ENCODE measurements around the gene COL4A6.

COL4A6 gene

DNA sequence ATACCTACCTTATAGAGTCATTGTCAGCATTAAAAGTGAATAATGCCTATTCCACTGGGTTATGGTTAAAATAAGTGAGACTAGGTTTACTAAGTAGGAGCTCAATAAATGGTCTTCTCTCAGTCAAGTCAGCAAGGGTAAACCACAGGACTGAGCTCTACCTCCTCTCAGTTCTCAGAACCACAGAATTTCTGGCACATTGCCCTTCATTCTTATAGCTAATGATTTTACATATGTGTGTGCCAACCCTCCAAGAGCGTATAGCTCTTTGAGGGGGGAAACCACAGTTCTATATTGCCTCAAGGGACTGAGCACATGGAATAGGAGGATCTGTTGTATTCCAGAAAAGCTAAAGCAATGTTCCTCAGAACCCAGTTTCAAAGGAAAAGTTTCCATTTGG lies 221.8 kb downstream of the COL4A6 start:
- no peak for DNase-seq

DNA sequence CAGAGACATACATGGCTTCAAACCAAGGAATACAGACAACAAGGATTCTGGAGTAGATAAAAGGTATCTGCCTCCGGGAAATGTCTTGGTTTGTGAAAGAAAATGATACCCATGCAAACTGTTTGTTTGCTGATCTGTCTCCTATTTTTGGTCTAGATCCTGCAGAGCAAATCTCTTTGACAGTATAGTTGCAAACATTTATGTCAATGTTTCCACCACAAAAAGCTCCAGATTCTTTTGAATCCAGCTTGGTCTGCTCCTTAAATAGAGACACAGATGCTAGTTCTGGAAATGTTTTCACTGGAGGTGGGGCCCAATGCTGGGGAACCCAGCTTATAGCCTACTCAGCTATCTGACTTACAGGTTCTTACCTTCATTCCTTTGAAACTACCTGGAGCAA lies 226.9 kb downstream of the COL4A6 start:
- no peak for DNase-seq

DNA sequence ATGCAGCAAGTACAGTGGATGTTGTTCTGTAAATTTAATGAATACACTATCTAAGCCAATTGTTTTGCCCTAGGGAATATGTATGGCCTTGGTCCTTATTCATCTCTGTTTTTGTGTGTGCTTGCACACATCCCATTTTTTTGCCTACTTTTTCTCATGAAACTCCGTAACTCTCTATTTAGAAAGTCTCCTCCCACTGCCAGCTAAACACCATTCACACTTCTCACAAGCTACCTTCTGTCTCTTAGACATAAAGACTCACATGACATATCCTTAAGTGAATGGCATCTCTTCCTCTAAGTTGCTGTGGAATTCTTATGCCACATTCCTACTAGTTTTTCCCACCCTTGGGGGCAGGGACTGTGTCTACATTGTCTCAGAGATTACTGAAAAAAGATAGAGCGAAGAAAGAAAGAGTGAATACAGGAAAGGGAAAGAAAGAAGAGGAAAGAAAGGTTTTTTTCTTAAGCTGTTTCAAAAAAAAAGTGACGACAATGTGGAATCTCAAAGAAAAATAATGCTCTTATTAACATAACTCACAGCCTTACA lies 229.1 kb downstream of the COL4A6 start:
- DNase-seq: no peak

DNA sequence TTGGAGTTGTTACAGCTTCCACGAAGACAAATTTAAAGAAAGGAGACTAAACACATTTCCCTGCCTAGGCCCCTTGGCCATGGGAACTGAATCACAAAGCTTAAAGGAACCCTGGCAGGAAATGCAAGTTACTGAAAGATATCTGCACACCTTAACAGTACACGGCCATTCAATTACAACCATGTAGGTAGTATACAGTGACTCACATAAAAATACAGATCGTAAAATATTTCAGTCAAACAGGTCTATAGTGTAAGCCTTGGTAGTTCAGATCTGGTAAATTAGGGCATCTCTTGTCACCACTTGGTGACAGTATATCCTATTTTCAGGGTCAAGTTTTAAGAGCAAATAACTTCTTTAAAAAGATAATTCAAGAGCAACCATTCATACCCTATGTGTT lies 234.7 kb downstream of the COL4A6 start:
- no peak for DNase-seq

GRCh38 chrX:108199691-108200090 lies 238.5 kb downstream of the COL4A6 start:
- DNase-seq: peak in 1 of 2 donors; percentile 11

GRCh38 chrX:108199041-108199440 lies 239.2 kb downstream of the COL4A6 start:
- DNase-seq: no peak

DNA sequence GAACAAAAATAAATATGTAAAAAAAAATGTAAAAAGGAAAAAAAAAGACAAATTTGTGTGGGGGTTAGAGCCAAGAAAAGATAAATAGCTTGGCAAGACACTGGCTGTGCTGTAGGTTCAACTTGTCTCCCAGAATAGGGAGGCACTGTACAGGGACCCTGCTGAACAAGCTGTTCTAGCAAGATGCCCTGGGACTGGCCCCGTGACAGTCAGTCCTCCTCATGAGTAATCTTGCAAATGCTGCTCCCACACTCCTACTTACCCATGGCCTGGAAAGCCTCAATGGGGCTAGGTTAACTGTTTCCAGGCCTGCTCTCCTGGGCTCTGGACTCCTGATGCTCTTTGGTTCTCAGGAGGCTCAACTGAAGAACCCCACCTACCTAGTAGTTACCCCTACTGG lies 239.8 kb downstream of the COL4A6 start:
- DNase-seq: no peak

- DNase-seq: no peak
These were observed 251.4 kb downstream of the COL4A6 start for GRCh38 chrX:108186811-108187210.

DNA sequence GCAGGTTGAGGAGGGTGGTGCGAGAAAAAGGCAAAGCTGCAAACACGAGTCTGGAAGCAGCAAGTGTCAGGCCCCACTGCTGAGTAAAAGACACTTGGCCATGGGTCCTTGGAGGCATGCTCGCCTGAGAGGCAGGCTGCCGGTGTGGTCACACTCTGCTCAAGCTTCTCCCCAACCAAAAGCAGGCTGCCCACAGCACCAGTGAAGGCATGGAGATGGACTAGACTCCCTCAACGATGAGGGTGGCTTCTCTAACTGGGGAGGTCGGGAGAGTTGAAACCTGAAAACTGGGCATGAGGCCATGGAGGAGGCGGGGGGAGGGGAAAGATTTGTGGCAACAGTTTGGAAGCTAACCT lies 260.1 kb downstream of the COL4A6 start:
- no peak for DNase-seq

DNA sequence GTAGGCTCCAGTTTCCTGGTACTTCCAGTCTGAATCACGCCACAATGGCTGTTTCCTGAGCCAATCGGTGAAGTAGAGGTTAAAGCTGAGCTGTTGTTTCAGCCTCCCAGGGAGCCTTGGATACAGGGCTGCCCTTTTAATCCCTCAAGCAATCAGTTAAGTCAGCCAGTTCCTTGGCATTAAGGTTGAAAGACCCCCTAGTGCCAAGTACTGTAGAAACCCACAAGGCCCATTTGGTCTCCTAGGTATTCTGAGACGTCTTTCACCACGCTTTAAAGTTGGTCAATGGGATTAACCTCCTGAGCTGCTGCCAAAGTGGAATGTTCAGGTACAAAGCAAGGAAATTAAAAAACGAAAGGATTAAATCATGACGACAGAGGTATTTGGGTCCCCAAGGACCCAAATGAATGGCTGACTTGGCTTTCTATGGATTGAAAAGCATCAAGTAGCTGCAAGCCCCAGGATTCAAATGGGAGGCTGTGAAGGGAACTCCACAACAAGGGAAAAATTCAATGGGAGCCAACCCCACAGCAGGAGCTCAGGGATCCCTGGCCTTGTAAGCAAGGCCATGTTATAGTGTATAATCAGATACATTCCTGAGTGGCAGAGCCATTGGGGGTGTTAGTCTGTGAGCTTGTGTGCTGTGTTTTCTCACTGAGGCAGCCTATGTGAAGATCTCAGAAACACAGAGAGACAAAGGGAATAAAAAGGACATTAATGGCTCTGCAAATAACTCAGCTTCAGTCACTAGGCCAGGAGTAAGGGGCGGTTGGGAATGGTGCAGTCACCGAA lies 260.7 kb downstream of the COL4A6 start:
- DNase-seq: no peak

GRCh38 chrX:108173874-108174273 lies 264.3 kb downstream of the COL4A6 start:
- DNase-seq: no peak

- DNase-seq: no peak
These were observed 266.6 kb downstream of the COL4A6 start for GRCh38 chrX:108171671-108172070.

DNA sequence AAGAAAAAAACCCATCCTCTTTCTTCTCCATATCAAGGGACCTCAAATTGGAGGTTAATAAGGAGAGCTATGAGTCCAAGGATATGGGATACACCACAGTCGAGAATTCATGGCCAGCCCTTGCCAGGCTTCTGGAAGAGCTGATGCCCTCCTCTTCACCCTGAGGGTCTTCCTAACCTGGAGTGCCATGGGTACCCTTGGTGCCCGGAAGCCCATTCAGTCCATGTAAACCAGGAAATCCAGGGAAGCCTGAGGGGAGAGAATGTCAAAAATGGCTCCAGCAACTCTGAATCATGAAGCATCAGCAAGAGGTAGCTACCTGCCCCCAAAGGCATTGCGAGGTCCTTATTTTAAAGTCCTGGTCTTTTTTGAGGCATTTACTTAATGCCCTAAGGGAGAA lies 268.5 kb downstream of the COL4A6 start:
- DNase-seq: no peak

- DNase-seq: no peak
These were observed 269.1 kb downstream of the COL4A6 start for GRCh38 chrX:108168961-108169740.

DNA sequence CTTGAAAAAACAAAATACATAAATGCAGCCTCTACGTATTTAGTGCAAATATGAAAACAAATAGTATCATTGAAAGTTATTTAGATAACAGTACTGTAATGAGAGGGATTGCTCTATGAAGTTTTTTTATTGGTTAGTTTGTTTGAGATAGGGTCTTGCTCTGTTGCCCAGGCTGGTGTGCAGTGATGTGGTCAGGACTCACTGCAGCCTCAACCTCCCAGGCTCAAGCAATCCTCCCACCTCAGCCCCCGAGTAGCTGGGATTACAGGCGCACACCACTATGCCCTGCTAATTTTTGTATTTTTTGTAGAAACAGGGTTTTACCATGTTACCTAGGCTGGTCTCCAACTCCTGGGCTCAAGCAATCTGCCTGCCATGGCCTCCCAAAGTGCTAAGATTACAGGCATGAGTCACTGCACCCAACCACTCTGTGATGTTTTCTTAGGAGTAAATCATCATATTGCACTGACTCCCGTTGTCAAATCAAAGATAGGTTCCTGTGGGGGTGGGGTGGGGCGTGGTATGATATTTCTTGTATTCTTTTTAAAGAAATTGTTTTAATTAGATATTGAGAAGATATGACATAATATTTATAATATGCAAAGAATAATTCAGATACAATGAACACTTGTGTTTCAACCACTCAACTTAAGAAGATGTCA lies 270.9 kb downstream of the COL4A6 start:
- no peak for DNase-seq

GRCh38 chrX:108165383-108166111 lies 272.7 kb downstream of the COL4A6 start:
- no peak for DNase-seq

GRCh38 chrX:108163333-108164082 lies 274.7 kb downstream of the COL4A6 start:
- no peak for DNase-seq

DNA sequence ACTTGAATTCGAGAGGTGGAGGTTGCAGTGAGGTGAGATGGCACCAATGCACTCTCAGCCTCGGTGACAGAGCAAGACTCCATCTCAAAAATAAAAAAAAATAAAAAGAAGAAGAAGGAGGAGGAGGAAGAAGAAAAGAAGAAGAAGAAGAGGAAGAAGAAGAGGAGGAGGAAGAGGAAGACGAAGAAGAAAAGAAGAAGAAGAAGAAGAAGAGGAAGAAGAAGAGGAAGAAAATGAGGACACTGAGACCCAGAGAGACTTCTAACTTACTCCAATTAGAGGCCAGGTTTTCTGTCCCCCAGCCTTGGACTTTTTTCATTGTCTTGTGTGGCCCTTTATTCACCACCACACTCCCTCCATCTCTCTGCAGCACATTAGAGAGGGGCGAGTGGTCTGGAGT lies 276.0 kb downstream of the COL4A6 start:
- no peak for DNase-seq

DNA sequence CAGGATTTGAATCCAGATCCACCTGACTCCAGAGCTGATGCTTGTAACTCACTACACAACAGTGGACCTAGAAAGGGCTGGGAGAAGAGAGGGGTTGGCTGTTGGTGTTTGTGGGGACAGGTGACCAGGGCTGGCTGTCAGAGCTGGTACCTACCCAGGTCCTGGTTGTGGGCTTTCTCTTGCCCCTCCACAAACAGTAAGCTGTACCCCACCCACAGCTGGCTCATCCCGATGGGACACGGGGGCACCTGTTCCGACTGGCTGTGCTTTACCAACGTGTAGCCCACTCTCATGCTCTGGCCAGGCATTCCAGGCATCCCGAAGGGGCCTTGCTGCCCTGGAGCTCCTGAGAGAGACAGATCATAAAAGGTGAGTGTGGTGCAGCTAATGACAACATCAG lies 277.9 kb downstream of the COL4A6 start:
- DNase-seq: no peak

- DNase-seq: no peak
These were observed 279.1 kb downstream of the COL4A6 start for GRCh38 chrX:108159028-108159670.

- DNase-seq: no peak
These were observed 280.6 kb downstream of the COL4A6 start for GRCh38 chrX:108157628-108158027.

Data from inflammatory macrophage (primary cell).